HepG2 (cell line): ENCODE measurements around the gene SOX8. TPM values are rescaled to one million over a fixed set of nuclear protein-coding genes. Genes with fewer than 3 reads are reported as not detected.

Experiments used
- ARHGAP35 ChIP-seq: sonication (generic); formaldehyde crosslinking; IDR thresholded peaks from 2 replicates; pipeline ENCODE4 v1.9.0; 2022; ENCODE audit warnings: mild to moderate bottlenecking, inconsistent platforms, moderate library complexity, missing genetic modification reagents, borderline replicate concordance
- ASH2L ChIP-seq: fragments of 300-600, 200-600 bp; sonication (generic); IDR thresholded peaks from 2 replicates; pipeline ENCODE4 v1.7.0; 2017; ENCODE audit warnings: low read depth, mild to moderate bottlenecking, moderate library complexity, mixed read lengths, low read length; ENCODE audit not compliant: insufficient read length
- BCL6 ChIP-seq: IDR thresholded peaks from 2 replicates; pipeline ENCODE4 v1.6.1; 2016; ENCODE audit warnings: missing genetic modification reagents, missing compliant biosample characterization
- ERF ChIP-seq: IDR thresholded peaks from 2 replicates; pipeline ENCODE4 v1.6.1; 2018; ENCODE audit warnings: missing biosample characterization, missing genetic modification reagents
- FLYWCH1 ChIP-seq: sonication (generic); formaldehyde crosslinking; IDR thresholded peaks from 2 replicates; pipeline ENCODE4 v1.8.1; 2023; ENCODE audit warnings: mild to moderate bottlenecking, missing genetic modification reagents
- FOXA1 ChIP-seq, 2 experiments: fragments of 450-650 bp in 1 of 2; sonication (generic) in 1 of 2; formaldehyde crosslinking in 1 of 2; IDR thresholded peaks; 2 replicates each; pipeline versions ENCODE4 v1.4.0 to v1.6.1; 2016 to 2020; ENCODE audit warnings: missing genetic modification reagents in 1 of 2
- HMGA1 ChIP-seq: sonication (generic); formaldehyde crosslinking; conservative IDR thresholded peaks from 2 replicates; pipeline ENCODE4 v1.4.0; 2020; ENCODE audit warnings: missing genetic modification reagents
- HNRNPL ChIP-seq: fragments of 200-400 bp; formaldehyde crosslinking; IDR thresholded peaks from 2 replicates; pipeline ENCODE4 v1.6.1; 2017; ENCODE audit warnings: mild to moderate bottlenecking, low read depth, low read length
- NR3C1 ChIP-seq: sonication (generic); formaldehyde crosslinking; IDR thresholded peaks from 2 replicates; pipeline ENCODE4 v1.4.0; 2020; ENCODE audit warnings: missing genetic modification reagents
- RAD51 ChIP-seq: fragments of 450-650 bp; IDR thresholded peaks from 2 replicates; pipeline ENCODE4 v1.6.1; 2016; ENCODE audit warnings: borderline replicate concordance
- ZBTB26 ChIP-seq: IDR thresholded peaks from 2 replicates; pipeline ENCODE4 v1.6.1; 2016; ENCODE audit warnings: missing compliant biosample characterization, missing genetic modification reagents, borderline replicate concordance
- ZFAT ChIP-seq: sonication (generic); formaldehyde crosslinking; conservative IDR thresholded peaks from 2 replicates; pipeline ENCODE4 v1.8.1; 2023; ENCODE audit warnings: missing genetic modification reagents, inconsistent platforms
- ZNF496 ChIP-seq: sonication (generic); formaldehyde crosslinking; IDR thresholded peaks from 2 replicates; pipeline ENCODE4 v1.8.1; 2023; ENCODE audit warnings: mild to moderate bottlenecking, moderate library complexity, missing genetic modification reagents; ENCODE audit not compliant: insufficient replicate concordance
- ZNF547 ChIP-seq: sonication (generic); formaldehyde crosslinking; IDR thresholded peaks from 2 replicates; pipeline ENCODE4 v1.5.1; 2020; ENCODE audit warnings: mild to moderate bottlenecking, missing genetic modification reagents
- ZNF605 ChIP-seq: sonication (generic); formaldehyde crosslinking; IDR thresholded peaks from 2 replicates; pipeline ENCODE4 v1.8.0; 2022; ENCODE audit warnings: mild to moderate bottlenecking, missing genetic modification reagents
- ZNF766 ChIP-seq: sonication (generic); formaldehyde crosslinking; IDR thresholded peaks from 2 replicates; pipeline ENCODE4 v1.5.0; 2020; ENCODE audit warnings: missing genetic modification reagents, borderline replicate concordance
- ZNF788 ChIP-seq: sonication (generic); formaldehyde crosslinking; IDR thresholded peaks from 2 replicates; pipeline ENCODE4 v1.5.0; 2020; ENCODE audit warnings: mild to moderate bottlenecking, missing genetic modification reagents, borderline replicate concordance
- polyA plus RNA-seq, 8 experiments: library from polyadenylated mRNA; depleted of rRNA in 3 of 8; stranded (reverse) in 7 of 8; unstranded in 1 of 8; fragments of >200 nt; fragmentation: Illumina TruSeq in 4 of 8; extraction: Trizol in 4 of 8; gene quantifications; 2 replicates each; pipeline versions ENCODE4 v1.2.1 to v1.2.3, GENCODE V29; 2011 to 2016; ENCODE audit warnings: low read depth in 4 of 8, missing spikeins in 1 of 8, mixed read lengths in 1 of 8; ENCODE audit not compliant: insufficient read depth in 1 of 8
- total RNA-seq, 5 experiments: library from RNA; depleted of rRNA; stranded (reverse); fragments of >200 nt; fragmentation: Illumina TruSeq; extraction: Trizol; gene quantifications; 2 replicates each; pipeline ENCODE4 v1.2.3, GENCODE V29; 2016; ENCODE audit warnings: low read depth in 1 of 5
- TF ChIP-seq, protein P1 (sequence below): sonication (generic); formaldehyde crosslinking; IDR thresholded peaks from 2 replicates; pipeline ENCODE4 v1.9.0; 2021; ENCODE audit warnings: mild to moderate bottlenecking, missing genetic modification reagents

SOX8 gene
- total and polyA plus RNA-seq, 2 of the 13 experiments (the other 11 are each of a cell fraction or from before 2014, with no cell fraction given) = 0.20 to 0.28 TPM

DNA sequence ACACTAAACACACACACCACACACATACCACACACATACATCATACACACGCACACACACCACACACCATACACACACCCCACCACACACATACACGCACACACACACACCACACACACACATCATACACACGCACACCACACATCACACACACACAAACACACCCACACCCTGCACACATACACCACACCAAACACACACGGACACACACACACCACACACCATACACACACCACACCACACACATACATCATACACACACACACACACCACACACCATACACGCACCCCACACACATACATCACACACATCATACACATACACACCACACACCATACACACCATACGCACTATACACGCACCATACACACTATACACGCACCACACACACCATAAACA is 3.7 kb upstream of the SOX8 start (continued):
- 0 out of 2 replicates have a peak, but pooled peaks have one; percentile 5 for TF ChIP-seq RAD51
- TF ChIP-seq ZFAT = no peak
- TF ChIP-seq ZNF547 (CRISPR knock-in tag) = no peak
- TF ChIP-seq ZNF766 = no peak
- TF ChIP-seq ZNF788 (CRISPR knock-in tag) = no peak
- TF ChIP-seq, protein P1, sequence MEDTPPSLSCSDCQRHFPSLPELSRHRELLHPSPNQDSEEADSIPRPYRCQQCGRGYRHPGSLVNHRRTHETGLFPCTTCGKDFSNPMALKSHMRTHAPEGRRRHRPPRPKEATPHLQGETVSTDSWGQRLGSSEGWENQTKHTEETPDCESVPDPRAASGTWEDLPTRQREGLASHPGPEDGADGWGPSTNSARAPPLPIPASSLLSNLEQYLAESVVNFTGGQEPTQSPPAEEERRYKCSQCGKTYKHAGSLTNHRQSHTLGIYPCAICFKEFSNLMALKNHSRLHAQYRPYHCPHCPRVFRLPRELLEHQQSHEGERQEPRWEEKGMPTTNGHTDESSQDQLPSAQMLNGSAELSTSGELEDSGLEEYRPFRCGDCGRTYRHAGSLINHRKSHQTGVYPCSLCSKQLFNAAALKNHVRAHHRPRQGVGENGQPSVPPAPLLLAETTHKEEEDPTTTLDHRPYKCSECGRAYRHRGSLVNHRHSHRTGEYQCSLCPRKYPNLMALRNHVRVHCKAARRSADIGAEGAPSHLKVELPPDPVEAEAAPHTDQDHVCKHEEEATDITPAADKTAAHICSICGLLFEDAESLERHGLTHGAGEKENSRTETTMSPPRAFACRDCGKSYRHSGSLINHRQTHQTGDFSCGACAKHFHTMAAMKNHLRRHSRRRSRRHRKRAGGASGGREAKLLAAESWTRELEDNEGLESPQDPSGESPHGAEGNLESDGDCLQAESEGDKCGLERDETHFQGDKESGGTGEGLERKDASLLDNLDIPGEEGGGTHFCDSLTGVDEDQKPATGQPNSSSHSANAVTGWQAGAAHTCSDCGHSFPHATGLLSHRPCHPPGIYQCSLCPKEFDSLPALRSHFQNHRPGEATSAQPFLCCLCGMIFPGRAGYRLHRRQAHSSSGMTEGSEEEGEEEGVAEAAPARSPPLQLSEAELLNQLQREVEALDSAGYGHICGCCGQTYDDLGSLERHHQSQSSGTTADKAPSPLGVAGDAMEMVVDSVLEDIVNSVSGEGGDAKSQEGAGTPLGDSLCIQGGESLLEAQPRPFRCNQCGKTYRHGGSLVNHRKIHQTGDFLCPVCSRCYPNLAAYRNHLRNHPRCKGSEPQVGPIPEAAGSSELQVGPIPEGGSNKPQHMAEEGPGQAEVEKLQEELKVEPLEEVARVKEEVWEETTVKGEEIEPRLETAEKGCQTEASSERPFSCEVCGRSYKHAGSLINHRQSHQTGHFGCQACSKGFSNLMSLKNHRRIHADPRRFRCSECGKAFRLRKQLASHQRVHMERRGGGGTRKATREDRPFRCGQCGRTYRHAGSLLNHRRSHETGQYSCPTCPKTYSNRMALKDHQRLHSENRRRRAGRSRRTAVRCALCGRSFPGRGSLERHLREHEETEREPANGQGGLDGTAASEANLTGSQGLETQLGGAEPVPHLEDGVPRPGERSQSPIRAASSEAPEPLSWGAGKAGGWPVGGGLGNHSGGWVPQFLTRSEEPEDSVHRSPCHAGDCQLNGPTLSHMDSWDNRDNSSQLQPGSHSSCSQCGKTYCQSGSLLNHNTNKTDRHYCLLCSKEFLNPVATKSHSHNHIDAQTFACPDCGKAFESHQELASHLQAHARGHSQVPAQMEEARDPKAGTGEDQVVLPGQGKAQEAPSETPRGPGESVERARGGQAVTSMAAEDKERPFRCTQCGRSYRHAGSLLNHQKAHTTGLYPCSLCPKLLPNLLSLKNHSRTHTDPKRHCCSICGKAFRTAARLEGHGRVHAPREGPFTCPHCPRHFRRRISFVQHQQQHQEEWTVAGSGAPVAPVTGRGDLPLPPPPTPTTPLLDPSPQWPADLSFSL (CRISPR knock-in tag) = peak; percentile 85
- TF ChIP-seq FOXA1 (IDR thresholded peaks at IDR 0.05) = no peak
- no peak for TF ChIP-seq FOXA1 (CRISPR knock-in tag; IDR thresholded peaks at IDR 0.05)
- no peak for TF ChIP-seq NR3C1 (CRISPR knock-in tag)
- no peak for TF ChIP-seq ZNF496 (CRISPR knock-in tag)
- no peak for TF ChIP-seq ERF (CRISPR knock-in tag)
- TF ChIP-seq HNRNPL = 0 out of 2 replicates have a peak, but pooled peaks have one; percentile 29
- no peak for TF ChIP-seq HMGA1 (CRISPR knock-in tag)
- TF ChIP-seq BCL6 = no peak
- TF ChIP-seq ZBTB26 (CRISPR knock-in tag) = no peak
- TF ChIP-seq FLYWCH1 = no peak
- TF ChIP-seq ASH2L = no peak
- no peak for TF ChIP-seq ZNF605 (CRISPR knock-in tag)
- TF ChIP-seq ARHGAP35 = no peak
- TF ChIP-seq, all 625 proteins: peak for 3
